ENCODE data around the gene GALNTL6.

The GALNTL6 gene

GRCh38 chr4:171846893-171847292 lies 33.7 kb downstream of the GALNTL6 start:
- H3K4me3 Mint-ChIP-seq: no peak overlapping the region
- no peaks in the 10 kb centered on the region for H3K36me3 Mint-ChIP-seq
- H3K27me3 Mint-ChIP-seq: no peaks in the 10 kb centered on the region
- H3K4me1 Mint-ChIP-seq (ENCODE audit: low read depth): no peaks in the 10 kb centered on the region
- peaks cover 4% of the 10 kb centered on the region for H3K9me3 Mint-ChIP-seq (ENCODE audit: low read depth)
- H3K27ac Mint-ChIP-seq: no peak overlapping the region

- no peaks in the 10 kb centered on the region for H3K27me3 Mint-ChIP-seq
- no peaks in the 10 kb centered on the region for H3K36me3 Mint-ChIP-seq
- no peak overlapping the region for H3K4me3 Mint-ChIP-seq
- no peak overlapping the region for H3K27ac Mint-ChIP-seq
- peaks cover 4% of the 10 kb centered on the region for H3K9me3 Mint-ChIP-seq (ENCODE audit: low read depth)
- H3K4me1 Mint-ChIP-seq (ENCODE audit: low read depth): no peaks in the 10 kb centered on the region
Observed at GRCh38 chr4:171847751-171848150, 34.5 kb downstream of the GALNTL6 start.

- H3K4me1 Mint-ChIP-seq (ENCODE audit: low read depth): no peaks in the 10 kb centered on the region
- H3K4me3 Mint-ChIP-seq: no peak overlapping the region
- no peak overlapping the region for H3K27ac Mint-ChIP-seq
- no peaks in the 10 kb centered on the region for H3K27me3 Mint-ChIP-seq
- H3K36me3 Mint-ChIP-seq: no peaks in the 10 kb centered on the region
- H3K9me3 Mint-ChIP-seq (ENCODE audit: low read depth): no peaks in the 10 kb centered on the region
Observed at GRCh38 chr4:171849686-171850222, 36.5 kb downstream of the GALNTL6 start.

- Mint-ChIP-seq H3K27me3 (no peaks in the 10 kb centered on the region), H3K36me3 (no peaks in the 10 kb centered on the region), H3K9me3 (ENCODE audit: low read depth) (peaks cover 6% of the 10 kb centered on the region), H3K27ac (no peak overlapping the region), H3K4me1 (ENCODE audit: low read depth) (no peaks in the 10 kb centered on the region), H3K4me3 (no peak overlapping the region)
Observed at GRCh38 chr4:171851295-171851694, 38.1 kb downstream of the GALNTL6 start.

- no peaks in the 10 kb centered on the region for H3K36me3 Mint-ChIP-seq
- peaks cover 6% of the 10 kb centered on the region for H3K9me3 Mint-ChIP-seq (ENCODE audit: low read depth)
- H3K27me3 Mint-ChIP-seq: no peaks in the 10 kb centered on the region
- H3K4me1 Mint-ChIP-seq (ENCODE audit: low read depth): no peaks in the 10 kb centered on the region
- H3K27ac Mint-ChIP-seq: no peak overlapping the region
- no peak overlapping the region for H3K4me3 Mint-ChIP-seq
Observed at GRCh38 chr4:171857302-171858012, 44.3 kb downstream of the GALNTL6 start.

- no peaks in the 10 kb centered on the region for H3K4me1 Mint-ChIP-seq (ENCODE audit: low read depth)
- no peaks in the 10 kb centered on the region for H3K27me3 Mint-ChIP-seq
- no peaks in the 10 kb centered on the region for H3K36me3 Mint-ChIP-seq
- H3K27ac Mint-ChIP-seq: no peak overlapping the region
- no peak overlapping the region for H3K4me3 Mint-ChIP-seq
- peaks cover 5% of the 10 kb centered on the region for H3K9me3 Mint-ChIP-seq (ENCODE audit: low read depth)
Observed at GRCh38 chr4:171875291-171875690, 62.1 kb downstream of the GALNTL6 start.

GRCh38 chr4:171876636-171877035 lies 63.4 kb downstream of the GALNTL6 start:
- peaks cover 8% of the 10 kb centered on the region for H3K9me3 Mint-ChIP-seq (ENCODE audit: low read depth)
- H3K4me1 Mint-ChIP-seq (ENCODE audit: low read depth): no peaks in the 10 kb centered on the region
- no peak overlapping the region for H3K4me3 Mint-ChIP-seq
- no peaks in the 10 kb centered on the region for H3K27me3 Mint-ChIP-seq
- no peaks in the 10 kb centered on the region for H3K36me3 Mint-ChIP-seq
- no peak overlapping the region for H3K27ac Mint-ChIP-seq

- peaks cover 4% of the 10 kb centered on the region for H3K9me3 Mint-ChIP-seq (ENCODE audit: low read depth)
- H3K4me1 Mint-ChIP-seq (ENCODE audit: low read depth): no peaks in the 10 kb centered on the region
- no peaks in the 10 kb centered on the region for H3K27me3 Mint-ChIP-seq
- no peak overlapping the region for H3K27ac Mint-ChIP-seq
- no peak overlapping the region for H3K4me3 Mint-ChIP-seq
- no peaks in the 10 kb centered on the region for H3K36me3 Mint-ChIP-seq
Observed at GRCh38 chr4:171880136-171880535, 66.9 kb downstream of the GALNTL6 start.

GRCh38 chr4:171889681-171890080 lies 76.5 kb downstream of the GALNTL6 start:
- Mint-ChIP-seq H3K36me3 (no peaks in the 10 kb centered on the region), H3K27me3 (no peaks in the 10 kb centered on the region), H3K27ac (no peak overlapping the region), H3K4me3 (no peak overlapping the region), H3K4me1 (ENCODE audit: low read depth) (no peaks in the 10 kb centered on the region), H3K9me3 (ENCODE audit: low read depth) (peaks cover 4% of the 10 kb centered on the region)

- Mint-ChIP-seq H3K27me3 (no peaks in the 10 kb centered on the region), H3K4me1 (ENCODE audit: low read depth) (no peaks in the 10 kb centered on the region), H3K9me3 (ENCODE audit: low read depth) (peaks cover 13% of the 10 kb centered on the region), H3K4me3 (no peak overlapping the region), H3K27ac (no peak overlapping the region), H3K36me3 (no peaks in the 10 kb centered on the region)
Observed at GRCh38 chr4:171891038-171891437, 77.8 kb downstream of the GALNTL6 start.

GRCh38 chr4:171896426-171896825 lies 83.2 kb downstream of the GALNTL6 start:
- Mint-ChIP-seq H3K4me3 (no peak overlapping the region), H3K9me3 (ENCODE audit: low read depth) (peaks cover 18% of the 10 kb centered on the region), H3K4me1 (ENCODE audit: low read depth) (no peaks in the 10 kb centered on the region), H3K27ac (no peak overlapping the region), H3K27me3 (no peaks in the 10 kb centered on the region), H3K36me3 (no peaks in the 10 kb centered on the region)

GRCh38 chr4:171919314-171919713 lies 106.1 kb downstream of the GALNTL6 start:
- Mint-ChIP-seq H3K4me3 (no peak overlapping the region), H3K4me1 (ENCODE audit: low read depth) (no peaks in the 10 kb centered on the region), H3K36me3 (no peaks in the 10 kb centered on the region), H3K27ac (no peak overlapping the region), H3K27me3 (no peaks in the 10 kb centered on the region), H3K9me3 (ENCODE audit: low read depth) (peaks cover 9% of the 10 kb centered on the region)

GRCh38 chr4:171920901-171921300 lies 107.7 kb downstream of the GALNTL6 start:
- H3K9me3 Mint-ChIP-seq (ENCODE audit: low read depth): peaks cover 9% of the 10 kb centered on the region
- H3K4me1 Mint-ChIP-seq (ENCODE audit: low read depth): no peaks in the 10 kb centered on the region
- no peaks in the 10 kb centered on the region for H3K36me3 Mint-ChIP-seq
- H3K4me3 Mint-ChIP-seq: no peak overlapping the region
- no peaks in the 10 kb centered on the region for H3K27me3 Mint-ChIP-seq
- no peak overlapping the region for H3K27ac Mint-ChIP-seq

GRCh38 chr4:171924746-171925376 lies 111.7 kb downstream of the GALNTL6 start:
- Mint-ChIP-seq H3K27me3 (no peaks in the 10 kb centered on the region), H3K27ac (no peak overlapping the region), H3K9me3 (ENCODE audit: low read depth) (no peaks in the 10 kb centered on the region), H3K4me1 (ENCODE audit: low read depth) (no peaks in the 10 kb centered on the region), H3K36me3 (no peaks in the 10 kb centered on the region), H3K4me3 (no peak overlapping the region)

GRCh38 chr4:171928336-171928735 lies 115.1 kb downstream of the GALNTL6 start:
- H3K27me3 Mint-ChIP-seq: no peaks in the 10 kb centered on the region
- H3K4me1 Mint-ChIP-seq (ENCODE audit: low read depth): no peaks in the 10 kb centered on the region
- H3K9me3 Mint-ChIP-seq (ENCODE audit: low read depth): no peaks in the 10 kb centered on the region
- H3K27ac Mint-ChIP-seq: no peak overlapping the region
- no peak overlapping the region for H3K4me3 Mint-ChIP-seq
- no peaks in the 10 kb centered on the region for H3K36me3 Mint-ChIP-seq

GRCh38 chr4:171929477-171929876 lies 116.3 kb downstream of the GALNTL6 start:
- H3K4me3 Mint-ChIP-seq: no peak overlapping the region
- no peaks in the 10 kb centered on the region for H3K36me3 Mint-ChIP-seq
- H3K27me3 Mint-ChIP-seq: no peaks in the 10 kb centered on the region
- no peaks in the 10 kb centered on the region for H3K9me3 Mint-ChIP-seq (ENCODE audit: low read depth)
- no peaks in the 10 kb centered on the region for H3K4me1 Mint-ChIP-seq (ENCODE audit: low read depth)
- no peak overlapping the region for H3K27ac Mint-ChIP-seq
